ENCODE measurements around the gene TNKS1BP1.
"Not testable (repeated sequence)": the region's sequence is repeated elsewhere in the genome, so short reads cannot be mapped to it uniquely, and the experiment has no call there.

TNKS1BP1 gene

GRCh38 chr11:57353852-57354251 lies 29.1 kb upstream of the TNKS1BP1 start:
- no peak for DNase-seq

GRCh38 chr11:57353446-57353845 lies 28.7 kb upstream of the TNKS1BP1 start:
- no peak for DNase-seq

- no peak for DNase-seq
Observed at GRCh38 chr11:57353036-57353435, 28.3 kb upstream of the TNKS1BP1 start.

- DNase-seq, result no peak
Observed at GRCh38 chr11:57349491-57350274, 24.9 kb upstream of the TNKS1BP1 start.

GRCh38 chr11:57348636-57349313 lies 24.0 kb upstream of the TNKS1BP1 start:
- DNase-seq, result no peak

GRCh38 chr11:57348052-57348451 lies 23.3 kb upstream of the TNKS1BP1 start:
- no peak for DNase-seq

- no peak for DNase-seq
Observed at GRCh38 chr11:57347336-57347735, 22.6 kb upstream of the TNKS1BP1 start.

- DNase-seq, result peak in 1 of 2 experiments; percentile 23
Observed at GRCh38 chr11:57345555-57346211, 20.9 kb upstream of the TNKS1BP1 start.

- no peak for DNase-seq
Observed at GRCh38 chr11:57344826-57345225, 20.1 kb upstream of the TNKS1BP1 start.

- no peak for DNase-seq
Observed at GRCh38 chr11:57343825-57344224, 19.1 kb upstream of the TNKS1BP1 start.

- no peak for DNase-seq
Observed at GRCh38 chr11:57342702-57343101, 17.9 kb upstream of the TNKS1BP1 start.

GRCh38 chr11:57341250-57341808 lies 16.6 kb upstream of the TNKS1BP1 start:
- no peak for DNase-seq

- no peak for DNase-seq
Observed at GRCh38 chr11:57340039-57340615, 15.4 kb upstream of the TNKS1BP1 start.

- no peak for DNase-seq
Observed at GRCh38 chr11:57339328-57339727, 14.6 kb upstream of the TNKS1BP1 start.

GRCh38 chr11:57338142-57338541 lies 13.4 kb upstream of the TNKS1BP1 start, which contains the start of gene P2RX3:
Gene P2RX3, plus strand, starts transcription at chr11:57338352. Its CDS starts 199 bp downstream, at chr11:57338551.
- no peak for DNase-seq

- DNase-seq, result not testable (repeated sequence)
Observed at GRCh38 chr11:57336856-57337255, 12.1 kb upstream of the TNKS1BP1 start.

- no peak for DNase-seq
Observed at GRCh38 chr11:57336111-57336666, 11.4 kb upstream of the TNKS1BP1 start.

GRCh38 chr11:57335343-57336110 lies 10.8 kb upstream of the TNKS1BP1 start, which contains the start of gene SSRP1:
Gene SSRP1, minus strand, starts transcription at chr11:57335892. Its CDS starts 771 bp downstream, at chr11:57335121.
- peak; percentile 65 to 66 for DNase-seq

- no peak for DNase-seq
Observed at GRCh38 chr11:57335023-57335342, 10.2 kb upstream of the TNKS1BP1 start.

- no peak for DNase-seq
Observed at GRCh38 chr11:57332694-57333440, 8.1 kb upstream of the TNKS1BP1 start.

GRCh38 chr11:57331720-57332119 lies 7.0 kb upstream of the TNKS1BP1 start:
- no peak for DNase-seq

Data from SHP77 (cell line).